AG09319 (cell line): ENCODE results near the gene ZNF839.

Experiments
- DNase-seq: peaks from one replicate; pipeline ENCODE4 v3.0.0-alpha.2; 2010; ENCODE audit warnings: low read depth; ENCODE audit errors: extremely low read depth
- TF ChIP-seq, protein P1 (sequence below): IDR thresholded peaks from 2 replicates; pipeline ENCODE4 v1.5.1; 2011; ENCODE audit warnings: low read depth, mild to moderate bottlenecking, inconsistent platforms, low read length, moderate library complexity

The ZNF839 gene

GRCh38 chr14:102373110-102373509 is 53.6 kb downstream of the ZNF839 start:
- TF ChIP-seq, protein P1, sequence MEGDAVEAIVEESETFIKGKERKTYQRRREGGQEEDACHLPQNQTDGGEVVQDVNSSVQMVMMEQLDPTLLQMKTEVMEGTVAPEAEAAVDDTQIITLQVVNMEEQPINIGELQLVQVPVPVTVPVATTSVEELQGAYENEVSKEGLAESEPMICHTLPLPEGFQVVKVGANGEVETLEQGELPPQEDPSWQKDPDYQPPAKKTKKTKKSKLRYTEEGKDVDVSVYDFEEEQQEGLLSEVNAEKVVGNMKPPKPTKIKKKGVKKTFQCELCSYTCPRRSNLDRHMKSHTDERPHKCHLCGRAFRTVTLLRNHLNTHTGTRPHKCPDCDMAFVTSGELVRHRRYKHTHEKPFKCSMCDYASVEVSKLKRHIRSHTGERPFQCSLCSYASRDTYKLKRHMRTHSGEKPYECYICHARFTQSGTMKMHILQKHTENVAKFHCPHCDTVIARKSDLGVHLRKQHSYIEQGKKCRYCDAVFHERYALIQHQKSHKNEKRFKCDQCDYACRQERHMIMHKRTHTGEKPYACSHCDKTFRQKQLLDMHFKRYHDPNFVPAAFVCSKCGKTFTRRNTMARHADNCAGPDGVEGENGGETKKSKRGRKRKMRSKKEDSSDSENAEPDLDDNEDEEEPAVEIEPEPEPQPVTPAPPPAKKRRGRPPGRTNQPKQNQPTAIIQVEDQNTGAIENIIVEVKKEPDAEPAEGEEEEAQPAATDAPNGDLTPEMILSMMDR = no peak
- no peak for DNase-seq

GRCh38 chr14:102374264-102374663 is 54.7 kb downstream of the ZNF839 start:
- DNase-seq = no peak
- TF ChIP-seq, protein P1 = no peak

DNA sequence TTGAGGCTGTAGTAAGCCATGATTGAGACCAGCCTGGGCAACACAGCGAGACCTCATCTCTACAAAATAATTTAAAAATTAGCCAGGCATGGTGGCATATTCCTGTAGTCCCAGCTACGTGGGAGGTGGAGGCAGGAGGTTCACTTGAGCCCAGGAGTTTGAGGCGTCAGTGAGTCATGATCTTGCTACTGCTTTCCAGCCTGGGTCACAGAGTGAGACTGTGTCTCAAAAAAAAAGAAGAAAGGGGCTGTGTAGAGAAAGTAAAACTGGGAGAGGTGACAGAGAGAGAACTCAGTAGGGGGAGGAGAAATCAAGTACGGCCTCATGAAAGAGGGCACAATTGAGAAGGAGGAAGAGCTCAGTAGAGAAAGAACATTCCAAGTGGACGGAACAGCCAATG is 55.6 kb downstream of the ZNF839 start:
- TF ChIP-seq, protein P1 = no peak
- no peak for DNase-seq

DNA sequence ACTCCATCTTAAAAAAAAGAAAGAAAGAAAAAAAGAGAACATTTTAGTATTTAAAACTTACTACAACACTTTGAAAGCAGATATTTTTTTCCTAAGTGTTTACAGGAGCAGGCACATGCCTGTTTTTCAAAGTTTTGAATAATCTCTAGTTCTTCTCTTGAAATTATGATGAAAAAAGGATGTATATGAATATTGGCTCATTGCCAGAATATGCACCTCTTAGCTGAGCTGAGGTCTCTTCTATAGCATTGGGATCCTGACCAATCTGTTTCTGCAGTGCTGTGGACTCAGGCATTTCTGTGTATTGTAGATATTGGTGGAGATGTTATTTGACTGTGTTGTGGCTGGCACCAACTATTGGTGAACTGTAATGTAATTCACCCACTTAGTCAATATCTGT is 58.1 kb downstream of the ZNF839 start:
- TF ChIP-seq, protein P1 = no peak

GRCh38 chr14:102378830-102379229 is 59.3 kb downstream of the ZNF839 start:
- TF ChIP-seq, protein P1 = no peak
- DNase-seq = no peak

More for the DNA sequence above, 58.1 kb downstream of the ZNF839 start:
- DNase-seq = no peak

- TF ChIP-seq, protein P1 = no peak
Observed at GRCh38 chr14:102387086-102387485, 67.5 kb downstream of the ZNF839 start.

DNA sequence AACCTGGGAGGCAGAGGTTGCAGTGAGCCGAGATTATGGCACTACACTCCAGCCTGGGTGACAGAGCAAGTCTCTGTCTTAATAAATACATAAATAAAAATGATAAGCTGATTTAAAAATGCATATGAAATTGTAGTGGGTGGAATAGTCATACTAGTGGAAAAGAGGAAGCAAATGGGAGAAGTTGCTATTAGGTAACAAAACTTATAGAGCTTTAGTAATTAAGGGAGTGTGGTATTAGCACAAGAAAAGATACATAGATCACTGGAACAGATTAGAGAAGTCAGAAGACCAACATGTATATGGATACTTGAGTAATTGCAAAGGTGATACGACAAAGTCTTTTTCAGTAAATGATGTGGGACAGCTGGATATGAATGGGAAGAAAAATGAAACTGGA is 69.7 kb downstream of the ZNF839 start:
- TF ChIP-seq, protein P1 = no peak
- DNase-seq = no peak

More at GRCh38 chr14:102387086-102387485, 67.5 kb downstream of the ZNF839 start:
- no peak for DNase-seq
